Astrocyte (in vitro differentiated cells and primary cell): Measurements from ENCODE around the gene ADARB2. TPM values are rescaled to one million over a fixed set of nuclear protein-coding genes. Genes with fewer than 3 reads are reported as not detected.

Source experiments
- DNase-seq: peaks from one replicate; pipeline ENCODE4 v3.0.0-alpha.2; 2010; ENCODE audit warnings: low read depth
- FAIRE-seq: peaks from 2 replicates; lab custom pipeline; 2011; peaks lifted over from hg19 to GRCh38; lab: Jason Lieb, UNC
- H2AFZ ChIP-seq: 2 replicates; pipeline ENCODE4 v1.6.0; 2012; ENCODE audit warnings: low read depth, low read length, inconsistent platforms
- H3K27ac ChIP-seq: 2 replicates; pipeline ENCODE4 v1.5.1; 2011; ENCODE audit warnings: low read depth, low read length, inconsistent platforms
- H3K27me3 ChIP-seq: 2 replicates; pipeline ENCODE4 v1.6.0; 2011; ENCODE audit warnings: low read length, inconsistent platforms; ENCODE audit not compliant: insufficient read depth
- H3K36me3 ChIP-seq: 2 replicates; pipeline ENCODE4 v1.5.1; 2011; ENCODE audit warnings: low read length, inconsistent platforms; ENCODE audit not compliant: insufficient read depth
- H3K4me1 ChIP-seq: 2 replicates; pipeline ENCODE4 v1.5.1; 2011; ENCODE audit warnings: low read length, inconsistent platforms; ENCODE audit not compliant: insufficient read depth
- H3K4me2 ChIP-seq: 2 replicates; pipeline ENCODE4 v1.6.0; 2012; ENCODE audit warnings: low read length, inconsistent platforms
- H3K4me3 ChIP-seq: 2 replicates; pipeline ENCODE4 v1.5.1; 2011; ENCODE audit warnings: low read depth, mild to moderate bottlenecking, low read length, inconsistent platforms; ENCODE audit not compliant: insufficient read depth
- H3K79me2 ChIP-seq: 2 replicates; pipeline ENCODE4 v1.6.0; 2012; ENCODE audit warnings: mild to moderate bottlenecking, low read length, inconsistent platforms; ENCODE audit not compliant: insufficient read depth
- H3K9ac ChIP-seq: 2 replicates; pipeline ENCODE4 v1.6.0; 2012; ENCODE audit warnings: mild to moderate bottlenecking, low read length, inconsistent platforms
- H3K9me3 ChIP-seq: 2 replicates; pipeline ENCODE4 v1.5.1; 2012; ENCODE audit warnings: low read depth, mild to moderate bottlenecking, low read length, inconsistent platforms; ENCODE audit not compliant: insufficient read depth
- H4K20me1 ChIP-seq: 2 replicates; pipeline ENCODE4 v1.6.0; 2012; ENCODE audit warnings: low read length, inconsistent platforms; ENCODE audit not compliant: insufficient read depth
- H3K27ac Mint-ChIP-seq: one replicate; pipeline ENCODE4 v1.8.0; 2021; ENCODE audit warnings: mild to moderate bottlenecking, mixed read lengths; ENCODE audit not compliant: unreplicated experiment
- H3K27me3 Mint-ChIP-seq: one replicate; pipeline ENCODE4 v1.8.0; 2021; ENCODE audit warnings: low read depth, mixed read lengths; ENCODE audit not compliant: unreplicated experiment
- H3K36me3 Mint-ChIP-seq: one replicate; pipeline ENCODE4 v1.8.0; 2021; ENCODE audit warnings: low read depth, mixed read lengths; ENCODE audit not compliant: unreplicated experiment
- H3K4me1 Mint-ChIP-seq: one replicate; pipeline ENCODE4 v1.8.0; 2021; ENCODE audit warnings: low read depth, mixed read lengths; ENCODE audit not compliant: unreplicated experiment
- H3K4me3 Mint-ChIP-seq: one replicate; pipeline ENCODE4 v1.8.0; 2021; ENCODE audit warnings: mild to moderate bottlenecking, moderate library complexity, mixed read lengths; ENCODE audit not compliant: unreplicated experiment
- H3K9me3 Mint-ChIP-seq: one replicate; pipeline ENCODE4 v1.8.0; 2021; ENCODE audit warnings: mild to moderate bottlenecking, mixed read lengths; ENCODE audit not compliant: unreplicated experiment
- CTCF ChIP-seq: IDR thresholded peaks from 2 replicates; pipeline ENCODE4 v1.5.1; 2011; ENCODE audit warnings: low read depth, mild to moderate bottlenecking, inconsistent platforms, low read length, moderate library complexity; ENCODE audit not compliant: insufficient read depth
- EZH2 ChIP-seq: IDR thresholded peaks from 2 replicates; pipeline ENCODE4 v1.6.1; 2012; ENCODE audit warnings: mild to moderate bottlenecking, low read length, inconsistent platforms; ENCODE audit not compliant: insufficient read depth
- total RNA-seq: library from RNA; stranded (reverse); gene quantifications from 2 replicates; pipeline ENCODE4 v1.2.1, GENCODE V29; 2021

ADARB2 gene
- total RNA-seq, 1 donor from 2014 or later = 0.18 TPM

GRCh38 chr10:1472178-1472958 lies 265.0 kb downstream of the ADARB2 start:
- Mint-ChIP-seq H3K9me3 (peaks cover 2% of the 10 kb centered on the region), H3K4me1 (no peaks in the 10 kb centered on the region)
- FAIRE-seq = no peak

GRCh38 chr10:1468811-1469210 lies 268.5 kb downstream of the ADARB2 start:
- Histone ChIP-seq H3K4me2 (no peak overlapping the region), H3K9ac (no peak overlapping the region), H3K27ac (no peak overlapping the region), H3K4me1 (no peaks in the 10 kb centered on the region), H3K4me3 (no peak overlapping the region), H3K36me3 (no peaks in the 10 kb centered on the region), H3K79me2 (no peaks in the 10 kb centered on the region), H3K27me3 (no peaks in the 10 kb centered on the region), H2AFZ (no peak overlapping the region), H4K20me1 (no peaks in the 10 kb centered on the region), H3K9me3 (peaks cover 11% of the 10 kb centered on the region)
- no peaks in the 10 kb centered on the region for H3K9me3 Mint-ChIP-seq
- no peak for DNase-seq
- no peak for FAIRE-seq
- peaks cover 11% of the 10 kb centered on the region for H3K4me1 Mint-ChIP-seq
- no peaks in the 10 kb centered on the region for H3K36me3 Mint-ChIP-seq
- H3K27ac Mint-ChIP-seq = no peak overlapping the region
- H3K4me3 Mint-ChIP-seq = no peak overlapping the region
- peaks cover 26% of the 10 kb centered on the region for H3K27me3 Mint-ChIP-seq
- TF ChIP-seq CTCF (no peak), EZH2 (no peak)

More at GRCh38 chr10:1472178-1472958, 265.0 kb downstream of the ADARB2 start:
- Histone ChIP-seq H3K9me3 (peaks cover 15% of the 10 kb centered on the region), H4K20me1 (no peaks in the 10 kb centered on the region), H2AFZ (no peak overlapping the region), H3K27me3 (no peaks in the 10 kb centered on the region), H3K79me2 (no peaks in the 10 kb centered on the region), H3K36me3 (no peaks in the 10 kb centered on the region), H3K27ac (no peak overlapping the region), H3K9ac (no peak overlapping the region), H3K4me3 (no peak overlapping the region), H3K4me1 (no peaks in the 10 kb centered on the region), H3K4me2 (no peak overlapping the region)
- no peak for DNase-seq
- TF ChIP-seq EZH2 (no peak), CTCF (no peak)
- H3K27ac Mint-ChIP-seq = no peak overlapping the region
- no peak overlapping the region for H3K4me3 Mint-ChIP-seq
- peaks cover 30% of the 10 kb centered on the region for H3K27me3 Mint-ChIP-seq
- H3K36me3 Mint-ChIP-seq = peaks cover 2% of the 10 kb centered on the region

GRCh38 chr10:1467334-1468076 lies 269.8 kb downstream of the ADARB2 start:
- no peak for TF ChIP-seq CTCF
- TF ChIP-seq EZH2 = no peak
- Histone ChIP-seq H2AFZ (no peak overlapping the region), H3K36me3 (no peaks in the 10 kb centered on the region), H3K27ac (no peak overlapping the region), H3K27me3 (no peaks in the 10 kb centered on the region), H3K4me3 (no peak overlapping the region), H3K9me3 (peaks cover 15% of the 10 kb centered on the region), H4K20me1 (no peaks in the 10 kb centered on the region), H3K4me1 (no peaks in the 10 kb centered on the region), H3K9ac (no peak overlapping the region), H3K4me2 (no peak overlapping the region), H3K79me2 (no peaks in the 10 kb centered on the region)
- Mint-ChIP-seq H3K27ac (no peak overlapping the region), H3K4me1 (peaks cover 18% of the 10 kb centered on the region), H3K36me3 (no peaks in the 10 kb centered on the region), H3K4me3 (no peak overlapping the region), H3K27me3 (peaks cover 13% of the 10 kb centered on the region), H3K9me3 (no peaks in the 10 kb centered on the region)
- FAIRE-seq (no peak), DNase-seq (no peak)
